NK-92 (cell line): Measurements from ENCODE around the gene OTOR.

Source experiments
- DNase-seq: peaks from one replicate; lab custom pipeline; 2025; ENCODE audit not compliant: unreplicated experiment; lab: John Stamatoyannopoulos, UW

OTOR gene

GRCh38 chr20:16747291-16747811 is 807 bp upstream of the OTOR start:
- DNase-seq, result no peak

DNA sequence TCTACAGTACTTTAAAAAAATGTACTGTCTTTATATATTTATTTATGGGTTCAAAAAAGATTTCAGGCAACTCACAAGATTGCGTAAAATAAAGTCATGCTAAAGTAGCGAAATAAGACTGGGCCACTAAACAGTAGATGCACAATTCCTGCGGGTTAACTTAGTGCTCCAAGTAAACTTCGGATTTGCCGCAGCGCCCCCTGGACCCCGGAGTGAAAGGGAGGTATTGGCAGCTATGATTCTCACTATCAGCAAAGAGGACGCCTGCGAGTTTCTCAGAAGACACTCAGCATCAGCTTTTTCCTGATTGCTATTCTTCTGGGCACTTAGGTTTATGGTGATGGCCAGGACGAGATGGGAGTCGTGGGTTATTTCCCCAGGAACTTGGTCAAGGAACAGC is 1.4 kb downstream of the OTOR start:
- no peak for DNase-seq

- DNase-seq, result no peak
Measured at GRCh38 chr20:16752082-16752481, 3.9 kb downstream of the OTOR start.

- DNase-seq, result no peak
Measured at GRCh38 chr20:16752901-16753300, 4.7 kb downstream of the OTOR start.

GRCh38 chr20:16758454-16759180 is 10.5 kb downstream of the OTOR start:
- no peak for DNase-seq

- DNase-seq, result no peak
Measured at GRCh38 chr20:16759181-16759563, 11.0 kb downstream of the OTOR start.

- DNase-seq, result no peak
Measured at GRCh38 chr20:16760431-16761304, 12.5 kb downstream of the OTOR start.

DNA sequence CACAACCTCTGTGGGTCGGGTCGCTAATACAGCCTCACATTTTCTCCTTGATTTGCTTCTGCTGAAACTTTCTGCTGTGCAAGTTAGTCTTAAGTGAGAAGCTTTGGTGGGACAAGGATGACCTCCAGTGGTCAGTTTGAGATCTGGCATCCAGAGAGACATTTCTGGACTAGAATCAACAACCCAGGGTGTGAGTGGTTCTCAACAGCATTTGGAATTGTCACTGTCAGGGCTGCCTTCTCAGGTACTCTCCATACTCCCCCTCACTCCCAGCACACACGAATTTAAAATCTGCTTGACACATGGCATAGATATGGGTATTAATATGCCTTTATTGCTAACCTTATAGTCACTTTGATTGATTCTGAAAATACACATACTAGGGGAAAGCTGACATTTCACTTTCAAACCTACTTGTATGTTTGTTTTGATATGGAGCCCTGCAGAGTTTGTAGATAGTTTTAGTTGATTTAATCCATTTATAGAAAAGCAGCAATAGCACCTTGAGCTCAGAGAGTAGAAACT is 13.2 kb downstream of the OTOR start:
- no peak for DNase-seq

DNA sequence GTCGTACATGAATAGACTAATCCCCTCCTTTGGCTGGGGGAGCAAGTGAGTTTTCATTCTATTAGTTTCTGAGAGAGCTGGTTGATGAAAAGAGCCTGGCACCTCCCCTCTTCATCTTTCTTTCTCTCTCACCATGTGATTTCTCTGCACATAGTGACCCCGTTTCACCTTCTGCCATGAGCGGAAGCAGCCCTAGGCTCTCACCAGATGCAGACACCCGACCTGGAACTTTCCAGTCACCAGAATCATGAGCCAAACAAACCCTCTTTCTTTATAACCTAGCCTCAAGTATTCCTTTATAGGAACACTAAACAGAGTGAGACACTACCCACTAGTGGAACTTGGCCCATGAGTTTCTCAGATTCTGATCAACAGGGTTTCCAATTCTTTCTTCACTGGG is 16.4 kb downstream of the OTOR start:
- DNase-seq, result no peak

DNA sequence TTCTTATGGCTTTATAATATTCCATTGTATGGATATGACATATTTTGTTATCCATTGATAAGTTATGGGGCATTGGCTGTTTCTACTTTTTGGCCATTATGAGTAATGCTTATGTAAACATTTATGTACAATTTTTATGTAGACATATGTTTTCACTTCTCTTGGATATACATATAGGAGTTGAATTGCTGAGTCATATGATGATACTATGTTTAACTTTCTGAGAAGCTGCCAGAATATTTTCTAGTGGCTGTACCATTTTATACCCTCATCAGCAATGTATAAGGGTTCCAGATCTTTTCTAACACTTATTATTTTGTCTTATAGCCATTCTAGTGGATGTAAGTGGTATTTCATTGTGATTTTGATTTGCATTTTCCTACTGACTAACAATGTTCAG is 23.1 kb downstream of the OTOR start:
- no peak for DNase-seq

DNA sequence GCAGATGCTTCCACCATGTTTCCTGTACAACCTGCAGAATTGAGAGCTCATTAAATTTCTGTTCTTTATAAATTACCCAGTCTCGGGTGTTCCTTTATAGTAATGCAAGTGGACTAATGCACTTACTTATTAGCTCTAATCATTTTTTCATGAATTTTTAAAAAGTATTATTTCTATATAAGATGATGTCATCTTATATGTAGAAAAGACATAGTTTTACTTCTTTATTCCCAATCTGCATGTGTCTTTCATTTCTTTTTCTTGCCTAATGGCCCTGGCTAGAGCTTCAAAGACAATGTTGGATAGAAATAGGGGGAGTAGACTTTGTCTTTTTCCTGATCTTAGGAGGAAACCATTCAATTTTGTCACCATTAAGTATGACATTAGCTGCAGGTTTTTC is 27.8 kb downstream of the OTOR start:
- DNase-seq, result no peak

DNA sequence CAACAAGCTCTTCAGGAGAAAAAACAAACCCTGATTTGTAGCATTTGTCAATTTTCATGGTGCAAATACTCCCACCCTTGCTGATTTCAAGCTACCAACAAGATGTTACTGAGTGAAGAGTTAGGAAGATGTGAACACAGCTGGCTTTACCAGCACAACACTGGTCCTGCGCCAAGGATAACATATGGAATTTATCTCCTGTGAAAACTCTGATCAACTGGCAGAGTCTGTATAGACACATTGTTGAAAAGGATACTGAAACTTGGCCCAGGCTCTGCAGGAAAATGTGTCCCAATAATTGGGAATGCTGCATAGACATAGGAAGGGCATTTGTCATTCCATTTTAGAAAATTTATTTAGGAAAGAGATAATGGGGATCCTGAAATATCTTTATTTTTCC is 29.0 kb downstream of the OTOR start:
- DNase-seq, result no peak

- no peak for DNase-seq
Measured at GRCh38 chr20:16778159-16778558, 30.0 kb downstream of the OTOR start.

DNA sequence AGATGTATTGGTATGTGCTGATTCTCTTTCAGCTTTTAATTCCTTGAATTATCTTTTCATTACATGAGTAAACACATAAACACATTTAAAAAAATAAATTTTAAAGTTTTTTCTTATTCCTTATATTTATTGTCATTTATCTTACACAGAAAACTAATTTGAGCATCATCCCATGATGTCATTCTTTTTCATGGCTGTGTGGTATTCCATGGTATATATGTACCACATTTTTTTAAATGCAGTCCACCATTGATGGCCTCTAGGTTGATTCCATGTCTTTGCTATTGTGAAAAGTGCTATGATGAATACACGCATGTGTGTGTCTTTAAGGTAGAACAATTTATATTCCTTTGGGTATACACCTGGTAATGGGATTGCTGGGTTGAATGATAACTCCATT is 33.3 kb downstream of the OTOR start:
- no peak for DNase-seq

- no peak for DNase-seq
Measured at GRCh38 chr20:16785226-16785625, 37.1 kb downstream of the OTOR start.
